Keratinocyte (primary cell): ENCODE results near the gene B4GALT7.

Experiments used
- EZH2 ChIP-seq: IDR thresholded peaks from one replicate; pipeline ENCODE4 v1.6.1; 2012; ENCODE audit warnings: inconsistent platforms, mild to moderate bottlenecking, low read length, moderate library complexity
- TF ChIP-seq, protein P1 (sequence below), 3 experiments: IDR thresholded peaks in 1 of 3; conservative IDR thresholded peaks in 1 of 3; optimal IDR thresholded peaks in 1 of 3; 2 replicates in 2 of 3; 3 replicates in 1 of 3; pipeline versions ENCODE3 to v1.5.1; 2011; ENCODE audit warnings: low read length in 3 of 3, mild to moderate bottlenecking in 3 of 3, moderate library complexity in 2 of 3, control low read depth in 1 of 3, inconsistent platforms in 1 of 3; ENCODE audit not compliant: insufficient read depth in 2 of 3; ENCODE audit errors: extremely low read depth in 1 of 3

DNA sequence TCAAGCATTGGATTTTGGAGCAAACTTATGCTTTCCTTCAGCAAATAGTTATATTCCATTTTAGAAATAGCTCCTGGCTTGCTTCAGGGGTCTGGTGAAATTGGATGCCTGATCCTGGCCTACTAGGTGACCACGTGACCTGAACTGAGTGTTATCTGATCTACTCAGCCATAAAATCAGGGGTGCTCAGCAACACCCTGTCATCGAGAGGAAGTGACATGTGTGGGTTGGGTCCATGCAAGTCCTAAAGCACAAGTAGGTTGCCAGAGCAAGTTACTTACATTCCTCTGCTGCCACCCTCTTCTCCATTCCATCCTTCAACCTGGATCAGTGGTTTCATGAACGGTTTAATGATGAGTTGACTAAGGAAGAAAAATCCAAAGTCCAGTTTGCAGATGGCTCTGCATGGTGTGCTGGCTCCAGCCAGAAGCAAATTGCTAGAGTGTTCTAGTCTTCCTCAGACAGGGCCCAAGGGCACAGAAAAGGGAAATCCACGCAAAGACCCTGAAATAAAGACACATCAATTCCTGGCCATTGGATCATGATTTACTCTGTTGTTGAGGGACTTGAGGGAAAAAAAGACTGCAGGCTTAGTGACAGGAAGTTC lies 42.8 kb upstream of the B4GALT7 start:
- TF ChIP-seq, protein P1, sequence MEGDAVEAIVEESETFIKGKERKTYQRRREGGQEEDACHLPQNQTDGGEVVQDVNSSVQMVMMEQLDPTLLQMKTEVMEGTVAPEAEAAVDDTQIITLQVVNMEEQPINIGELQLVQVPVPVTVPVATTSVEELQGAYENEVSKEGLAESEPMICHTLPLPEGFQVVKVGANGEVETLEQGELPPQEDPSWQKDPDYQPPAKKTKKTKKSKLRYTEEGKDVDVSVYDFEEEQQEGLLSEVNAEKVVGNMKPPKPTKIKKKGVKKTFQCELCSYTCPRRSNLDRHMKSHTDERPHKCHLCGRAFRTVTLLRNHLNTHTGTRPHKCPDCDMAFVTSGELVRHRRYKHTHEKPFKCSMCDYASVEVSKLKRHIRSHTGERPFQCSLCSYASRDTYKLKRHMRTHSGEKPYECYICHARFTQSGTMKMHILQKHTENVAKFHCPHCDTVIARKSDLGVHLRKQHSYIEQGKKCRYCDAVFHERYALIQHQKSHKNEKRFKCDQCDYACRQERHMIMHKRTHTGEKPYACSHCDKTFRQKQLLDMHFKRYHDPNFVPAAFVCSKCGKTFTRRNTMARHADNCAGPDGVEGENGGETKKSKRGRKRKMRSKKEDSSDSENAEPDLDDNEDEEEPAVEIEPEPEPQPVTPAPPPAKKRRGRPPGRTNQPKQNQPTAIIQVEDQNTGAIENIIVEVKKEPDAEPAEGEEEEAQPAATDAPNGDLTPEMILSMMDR (optimal IDR thresholded peaks at IDR 0.05 in 1 of 3, IDR thresholded peaks at IDR 0.05 in 1 of 3, conservative IDR thresholded peaks at IDR 0.05 in 1 of 3; ENCODE audit: extremely low read depth in 1 of 3, insufficient read depth in 2 of 3, low read length in 3 of 3) = no peak
- no peak for TF ChIP-seq EZH2
